Esophagus muscularis mucosa (tissue), 4 donors: ENCODE data around the gene KREMEN1. TPM values are rescaled to one million over a fixed set of nuclear protein-coding genes. Genes with fewer than 3 reads are reported as not detected.
"Not testable (repeated sequence)": the region's sequence is repeated elsewhere in the genome, so short reads cannot be mapped to it uniquely, and the experiment has no call there.

Experiments
- DNase-seq: peaks from one replicate; pipeline ENCODE4 v3.0.0-alpha.2; 2017; ENCODE audit errors: extremely low spot score
- H3K27ac ChIP-seq, 4 donors: fragments of 200-600 bp; sonication (generic); replicated peaks in 1 of 4; 1 replicate in 3 of 4; 2 replicates in 1 of 4; pipeline ENCODE4 v1.5.1; 2016 to 2019; ENCODE audit warnings: mild to moderate bottlenecking in 1 of 4
- H3K27me3 ChIP-seq, 4 donors: fragments of 200-600 bp; sonication (generic); one replicate each; pipeline versions ENCODE4 v1.5.1 to v1.6.0; 2016 to 2019
- H3K36me3 ChIP-seq, 4 donors: fragments of 200-600 bp; sonication (generic); one replicate each; pipeline ENCODE4 v1.5.1; 2016 to 2019
- H3K4me1 ChIP-seq, 4 donors: fragments of 200-600 bp; sonication (generic); one replicate each; pipeline ENCODE4 v1.5.1; 2016 to 2019
- H3K4me3 ChIP-seq, 4 donors: fragments of 200-600 bp; sonication (generic); 1 replicate in 2 of 4; 2 replicates in 2 of 4; pipeline ENCODE4 v1.5.1; 2016 to 2019; ENCODE audit warnings: mild to moderate bottlenecking in 4 of 4, moderate library complexity in 1 of 4
- H3K9me3 ChIP-seq, 4 donors: fragments of 200-600 bp; sonication (generic); 1 replicate in 3 of 4; 2 replicates in 1 of 4; pipeline ENCODE4 v1.5.1; 2016 to 2019
- EP300 ChIP-seq: sonication (generic); formaldehyde crosslinking; IDR thresholded peaks from one replicate; pipeline ENCODE4 v1.6.1; 2017; ENCODE audit warnings: antibody characterized with exemption
- POLR2A ChIP-seq: fragments of 450-650 bp; IDR thresholded peaks from one replicate; pipeline ENCODE4 v1.6.1; 2017; ENCODE audit warnings: antibody characterized with exemption, moderate library complexity, mild to moderate bottlenecking, low read depth
- POLR2AphosphoS5 ChIP-seq, 2 donors: sonication (generic); formaldehyde crosslinking; IDR thresholded peaks; one replicate each; pipeline ENCODE4 v1.6.1; 2017; ENCODE audit warnings: antibody characterized with exemption in 2 of 2
- WGBS: methylation state at CpG from one replicate; pipeline ENCODE4 v1.1.5; 2018; 5-methylcytosine and 5-hydroxymethylcytosine counted together
- intact Hi-C: fragments of 100-400 bp; cut with DNase I; formaldehyde crosslinking; loops from one replicate; pipeline ENCODE4 v1.15.1; 2023
- total RNA-seq, 4 donors: library from RNA; depleted of rRNA; stranded (reverse); fragments of >200 nt; gene quantifications; one replicate each; pipeline versions ENCODE4 v1.1.0 to v1.2.1, GENCODE V29; 2016
- TF ChIP-seq, protein P1 (sequence below), 3 experiments: fragments of 200-600 bp in 2 of 3; fragments of 450-650 bp in 1 of 3; sonication (generic) in 2 of 3; IDR thresholded peaks; one replicate each; pipeline ENCODE4 v1.5.1; 2017 to 2019; ENCODE audit warnings: antibody characterized with exemption in 3 of 3, mild to moderate bottlenecking in 2 of 3, moderate library complexity in 1 of 3

Gene KREMEN1
- total RNA-seq, 4 donors from 2014 or later = 8.7 to 14.6 (median 12.4) TPM

DNA sequence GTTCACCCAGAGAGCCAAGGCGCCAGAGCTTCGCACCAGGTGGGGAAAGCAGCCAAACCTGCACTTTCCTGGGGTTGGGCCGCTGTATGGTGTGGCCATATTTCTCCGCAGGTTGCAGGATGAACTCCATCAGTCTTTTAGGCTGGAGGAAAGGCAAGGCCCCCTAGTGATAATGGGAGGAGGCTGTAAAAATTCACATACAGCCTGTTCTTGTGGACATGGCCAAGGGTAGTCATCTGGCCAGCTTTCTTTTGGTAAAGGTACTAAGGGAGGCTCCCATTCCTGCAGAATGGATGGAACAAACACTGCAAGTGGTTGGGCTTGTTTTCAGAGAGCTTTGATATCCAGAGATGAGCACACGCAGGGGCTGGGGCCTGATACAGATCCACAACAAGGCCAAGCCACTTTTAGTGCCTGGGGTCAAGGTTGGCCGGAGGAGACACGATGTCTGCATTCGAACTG lies 40.8 kb upstream of the KREMEN1 start:
- Histone ChIP-seq H3K27ac (peak overlapping the region; percentile 77 to 84 (median 81)), H3K27me3 (no peaks in the 10 kb centered on the region), H3K4me3 (peak overlapping the region in 1 of 4 donors; percentile 56), H3K36me3 (no peaks in the 10 kb centered on the region), H3K9me3 (no peaks in the 10 kb centered on the region), H3K4me1 (peaks cover 26 to 41% (median 35%) of the 10 kb centered on the region in 4 donors)
- TF ChIP-seq, protein P1, sequence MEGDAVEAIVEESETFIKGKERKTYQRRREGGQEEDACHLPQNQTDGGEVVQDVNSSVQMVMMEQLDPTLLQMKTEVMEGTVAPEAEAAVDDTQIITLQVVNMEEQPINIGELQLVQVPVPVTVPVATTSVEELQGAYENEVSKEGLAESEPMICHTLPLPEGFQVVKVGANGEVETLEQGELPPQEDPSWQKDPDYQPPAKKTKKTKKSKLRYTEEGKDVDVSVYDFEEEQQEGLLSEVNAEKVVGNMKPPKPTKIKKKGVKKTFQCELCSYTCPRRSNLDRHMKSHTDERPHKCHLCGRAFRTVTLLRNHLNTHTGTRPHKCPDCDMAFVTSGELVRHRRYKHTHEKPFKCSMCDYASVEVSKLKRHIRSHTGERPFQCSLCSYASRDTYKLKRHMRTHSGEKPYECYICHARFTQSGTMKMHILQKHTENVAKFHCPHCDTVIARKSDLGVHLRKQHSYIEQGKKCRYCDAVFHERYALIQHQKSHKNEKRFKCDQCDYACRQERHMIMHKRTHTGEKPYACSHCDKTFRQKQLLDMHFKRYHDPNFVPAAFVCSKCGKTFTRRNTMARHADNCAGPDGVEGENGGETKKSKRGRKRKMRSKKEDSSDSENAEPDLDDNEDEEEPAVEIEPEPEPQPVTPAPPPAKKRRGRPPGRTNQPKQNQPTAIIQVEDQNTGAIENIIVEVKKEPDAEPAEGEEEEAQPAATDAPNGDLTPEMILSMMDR (IDR thresholded peaks at IDR 0.05) = no peak
- TF ChIP-seq POLR2A = no peak
- TF ChIP-seq POLR2AphosphoS5 (IDR thresholded peaks at IDR 0.05) = no peak
- no peak for TF ChIP-seq EP300
- intact Hi-C loops = loop anchor here (10.0 kb wide), 2 partner anchors 77 to 147 kb away; partner anchors contain the start of gene ZNRF3
- no peak for DNase-seq
- WGBS = 89% methylated on average over 8 of the region's 8 CpGs

GRCh38 chr22:29032584-29032983 lies 40.3 kb upstream of the KREMEN1 start:
- Histone ChIP-seq H3K27ac (peak overlapping the region; percentile 77 to 84 (median 81)), H3K36me3 (no peaks in the 10 kb centered on the region), H3K4me3 (no peak overlapping the region), H3K4me1 (peaks cover 26 to 46% (median 35%) of the 10 kb centered on the region in 4 donors), H3K27me3 (no peaks in the 10 kb centered on the region), H3K9me3 (no peaks in the 10 kb centered on the region)
- no peak for TF ChIP-seq POLR2A
- TF ChIP-seq, protein P1 (IDR thresholded peaks at IDR 0.05) = no peak
- peak in 1 of 2 donors; percentile 10 for TF ChIP-seq POLR2AphosphoS5 (IDR thresholded peaks at IDR 0.05)
- no peak for TF ChIP-seq EP300
- DNase-seq = no peak
- intact Hi-C loops = loop anchor here (10.0 kb wide), 2 partner anchors 78 to 148 kb away; partner anchors contain the start of gene ZNRF3
- 63% methylated on average over 2 of the region's 2 CpGs for WGBS

DNA sequence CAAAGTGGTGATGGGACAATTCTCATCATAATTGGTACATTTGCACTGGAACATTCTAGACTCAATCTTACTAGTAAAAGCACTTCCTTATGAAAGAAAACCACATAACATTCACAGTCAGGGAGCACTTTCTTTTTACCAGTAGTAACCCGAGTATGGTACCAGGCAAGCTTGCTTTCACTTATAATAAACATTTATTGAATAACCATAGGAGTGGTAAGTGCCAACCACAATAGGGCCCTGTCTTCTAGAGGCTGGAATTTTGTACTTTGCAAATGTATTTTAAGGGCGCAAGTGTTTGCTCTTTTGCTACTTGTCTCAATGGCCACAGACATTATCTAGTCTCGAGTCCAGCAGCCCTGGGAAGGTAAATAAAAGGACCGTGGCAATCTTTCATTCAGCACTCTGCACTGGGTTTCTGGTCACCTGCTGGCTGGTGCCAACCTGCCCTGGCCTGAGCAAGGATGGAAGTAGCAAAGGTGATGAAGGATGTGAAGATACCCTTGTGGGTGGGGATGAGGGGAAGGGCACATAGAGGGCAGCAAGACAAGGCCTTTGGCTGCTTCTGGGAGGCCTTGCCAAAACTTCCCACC lies 35.4 kb upstream of the KREMEN1 start:
- TF ChIP-seq, protein P1 (IDR thresholded peaks at IDR 0.05) = no peak
- TF ChIP-seq POLR2AphosphoS5 (IDR thresholded peaks at IDR 0.05) (no peak), EP300 (no peak), POLR2A (no peak)
- no peaks in the 10 kb centered on the region for H3K9me3 ChIP-seq
- no peaks in the 10 kb centered on the region for H3K36me3 ChIP-seq
- peaks cover 13 to 31% (median 22%) of the 10 kb centered on the region in 4 donors for H3K4me1 ChIP-seq
- H3K4me3 ChIP-seq = no peak overlapping the region
- DNase-seq = no peak
- WGBS = 78% methylated on average over 4 of the region's 4 CpGs
- H3K27ac ChIP-seq = no peak overlapping the region
- intact Hi-C loops = loop anchor here (10.0 kb wide), 2 partner anchors 83 to 153 kb away; partner anchors contain the start of gene ZNRF3
- H3K27me3 ChIP-seq = no peaks in the 10 kb centered on the region

DNA sequence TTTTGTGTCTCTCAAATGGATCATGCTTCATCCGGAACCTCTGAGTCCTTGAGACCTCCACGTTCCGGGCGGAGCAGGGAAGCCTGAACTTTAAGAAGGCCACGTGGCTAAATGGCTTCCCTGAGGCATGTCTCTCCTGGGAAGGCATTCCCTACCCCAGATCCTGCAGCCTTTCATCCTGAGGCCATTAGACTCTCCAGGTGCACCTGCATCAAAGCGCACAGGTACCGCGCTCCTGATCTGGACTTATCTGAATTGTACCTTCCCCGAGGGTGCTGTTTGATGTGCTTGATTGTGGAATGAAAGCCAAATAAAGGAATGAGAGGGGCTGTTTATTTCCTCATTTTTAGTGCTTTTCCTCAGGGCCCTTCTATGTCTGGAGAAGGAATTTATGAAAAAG lies 33.7 kb upstream of the KREMEN1 start:
- peaks cover 10 to 25% (median 17%) of the 10 kb centered on the region in 4 donors for H3K4me1 ChIP-seq
- H3K9me3 ChIP-seq = no peaks in the 10 kb centered on the region
- no peak overlapping the region for H3K27ac ChIP-seq
- peaks cover 3 to 16% (median 10%) of the 10 kb centered on the region in 4 donors for H3K36me3 ChIP-seq
- no peak for DNase-seq
- no peak overlapping the region for H3K4me3 ChIP-seq
- no peak for TF ChIP-seq POLR2A
- TF ChIP-seq, protein P1 (IDR thresholded peaks at IDR 0.05) = no peak
- TF ChIP-seq EP300 = no peak
- no peak for TF ChIP-seq POLR2AphosphoS5 (IDR thresholded peaks at IDR 0.05)
- intact Hi-C loops = loop anchor here (10.0 kb wide), 2 partner anchors 84 to 154 kb away; partner anchors contain the start of gene ZNRF3
- WGBS = 89% methylated on average over 9 of the region's 9 CpGs
- no peaks in the 10 kb centered on the region for H3K27me3 ChIP-seq

- H3K4me3 ChIP-seq, DNase-seq, H3K9me3 ChIP-seq, H3K27me3 ChIP-seq, H3K27ac ChIP-seq: not testable (repeated sequence)
- H3K4me1 ChIP-seq = peaks cover 10 to 25% (median 19%) of the 10 kb centered on the region in 4 donors
- peaks cover 9 to 21% (median 15%) of the 10 kb centered on the region in 4 donors for H3K36me3 ChIP-seq
- WGBS = 92% methylated on average over 4 of the region's 4 CpGs
- intact Hi-C loops = loop anchor here (2.0 to 10.0 kb wide), 3 partner anchors 85 to 185 kb away; partner anchors contain the start of gene ZNRF3
Measured at GRCh38 chr22:29039684-29040083, 33.2 kb upstream of the KREMEN1 start.
